CD4-positive, alpha-beta T cell (primary cell): ENCODE measurements around the gene ACTRT2. TPM values are rescaled to one million over a fixed set of nuclear protein-coding genes. Genes with fewer than 3 reads are reported as not detected.

ENCODE experiments used
- ATAC-seq: fragments of 200-7000 bp; cut with Tn5 transposase; one replicate; pipeline ENCODE4 v1.10.0; 2022; ENCODE audit warnings: mild to moderate bottlenecking; ENCODE audit not compliant: poor library complexity
- CTCF ChIA-PET: fragments of 350-600 bp; sonication (Branson Sonifier 250); formaldehyde crosslinking; loops from one replicate; lab custom pipeline; 2021; ENCODE audit warnings: antibody characterized with exemption, inconsistent platforms; lab: Charles Lee
- POLR2A ChIA-PET: fragments of 350-600 bp; sonication (Branson Sonifier 250); formaldehyde crosslinking; loops from one replicate; lab custom pipeline; 2021; ENCODE audit warnings: antibody characterized with exemption, inconsistent platforms; lab: Charles Lee
- DNase-seq, 14 experiments: peaks; one replicate each; pipeline ENCODE4 v3.0.0-alpha.2; 2013 to 2020; ENCODE audit warnings: mixed read lengths in 2 of 14
- H3K27ac ChIP-seq, 2 donors: one replicate each; pipeline versions ENCODE4 v1.5.1 to v1.7.0; 2013; ENCODE audit warnings: low read length in 2 of 2, low read depth in 1 of 2, mild to moderate bottlenecking in 1 of 2
- H3K27me3 ChIP-seq, 2 experiments: 1 replicate in 1 of 2; 2 replicates in 1 of 2; pipeline versions ENCODE4 v1.6.1 to v1.7.0; 2013; ENCODE audit warnings: low read length in 2 of 2, control low read depth in 1 of 2, mild to moderate bottlenecking in 1 of 2, moderate library complexity in 1 of 2; ENCODE audit not compliant: insufficient read depth in 2 of 2, control insufficient read depth in 1 of 2
- H3K36me3 ChIP-seq: one replicate; pipeline ENCODE4 v1.6.1; 2013; ENCODE audit warnings: low read length, control low read depth; ENCODE audit not compliant: insufficient read depth
- H3K4me1 ChIP-seq: one replicate; pipeline ENCODE4 v1.6.1; 2013; ENCODE audit warnings: low read length, control low read depth; ENCODE audit not compliant: insufficient read depth
- H3K4me3 ChIP-seq: one replicate; pipeline ENCODE4 v1.5.1; 2013; ENCODE audit warnings: mild to moderate bottlenecking, low read length, moderate library complexity
- H3K9me3 ChIP-seq, 2 experiments: 1 replicate in 1 of 2; 2 replicates in 1 of 2; pipeline versions ENCODE4 v1.6.1 to v1.7.0; 2013; ENCODE audit warnings: low read length in 2 of 2, mild to moderate bottlenecking in 2 of 2, control low read depth in 1 of 2, moderate library complexity in 1 of 2; ENCODE audit not compliant: control insufficient read depth in 1 of 2, insufficient read depth in 1 of 2
- H3K27ac Mint-ChIP-seq: one replicate; pipeline ENCODE4 v1.8.0; 2020; ENCODE audit warnings: mixed read lengths
- H3K27me3 Mint-ChIP-seq: one replicate; pipeline ENCODE4 v1.8.0; 2021; ENCODE audit warnings: mixed read lengths
- H3K36me3 Mint-ChIP-seq: one replicate; pipeline ENCODE4 v1.8.0; 2021; ENCODE audit warnings: low read depth, mixed read lengths
- H3K4me1 Mint-ChIP-seq: one replicate; pipeline ENCODE4 v1.8.0; 2021; ENCODE audit warnings: low read depth, mixed read lengths
- H3K4me3 Mint-ChIP-seq: one replicate; pipeline ENCODE4 v1.8.0; 2020; ENCODE audit warnings: mild to moderate bottlenecking, mixed read lengths
- H3K9me3 Mint-ChIP-seq: one replicate; pipeline ENCODE4 v1.8.0; 2020; ENCODE audit warnings: mixed read lengths
- CTCF ChIP-seq: fragments of 200-600 bp; IDR thresholded peaks from one replicate; pipeline ENCODE4 v1.8.0; 2022; ENCODE audit warnings: antibody characterized with exemption, mild to moderate bottlenecking
- intact Hi-C, 2 experiments: fragments of 100-400 bp; cut with DNase I in 1 of 2; cut with micrococcal nuclease in 1 of 2; formaldehyde crosslinking; loops; one replicate each; pipeline versions ENCODE4 v1.15.1 to v1.9.0; 2023 to 2025; cut with DNase I, micrococcal nuclease
- total RNA-seq, 174 experiments: library from RNA in 2 of 174; stranded (reverse) in 2 of 174; gene quantifications; one replicate each; pipeline ENCODE4 v1.2.3 and lab custom pipeline; 2021 to 2026

Gene ACTRT2
- total RNA-seq, 2 experiments from 2014 or later, result not detected

DNA sequence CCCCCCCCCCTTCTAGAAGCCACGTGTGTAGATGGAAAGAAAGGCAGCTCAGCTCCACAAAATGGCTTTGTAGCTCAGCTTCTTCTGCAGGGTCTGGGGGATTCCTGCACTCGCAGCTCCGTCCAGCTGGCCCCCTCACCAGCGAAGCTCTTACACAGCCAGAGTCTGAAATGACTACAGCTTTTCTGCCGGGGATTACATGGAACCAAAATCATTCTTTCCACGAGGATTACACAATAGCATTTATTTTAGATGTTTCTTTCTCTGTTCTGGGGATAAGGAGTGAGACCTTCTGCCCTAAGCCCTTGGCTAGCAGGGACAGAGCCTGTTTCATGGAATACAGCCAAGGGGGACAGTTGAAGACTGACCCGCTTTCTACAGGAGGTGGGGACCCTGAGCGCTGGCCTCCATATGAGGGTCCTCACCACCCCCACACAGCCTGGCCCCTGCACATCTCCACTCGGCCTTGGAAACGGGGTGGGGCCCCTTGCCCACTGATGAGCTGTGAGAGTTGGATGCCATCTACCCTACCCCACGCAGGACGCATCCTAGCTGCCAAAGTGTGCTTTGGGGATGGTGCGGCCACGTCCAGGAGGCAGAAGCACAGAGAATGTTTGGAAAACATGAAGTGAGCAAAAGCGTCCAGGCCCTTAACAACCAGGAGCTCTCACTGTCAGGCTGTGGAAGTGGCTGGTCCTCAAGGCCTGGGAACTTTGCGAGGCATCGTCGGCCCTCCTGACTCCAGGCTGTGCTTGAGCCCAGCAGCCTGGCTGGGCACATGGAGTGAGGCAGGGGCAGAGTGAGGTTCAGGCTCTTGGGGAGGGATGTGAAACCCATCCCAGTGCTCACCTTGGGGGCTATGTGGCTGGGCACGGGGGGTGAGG, 14.5 kb downstream of the ACTRT2 start:
- Mint-ChIP-seq H3K4me1 (peaks cover 37% of the 10 kb centered on the region), H3K27ac (peak overlapping the region; percentile 97), H3K27me3 (no peaks in the 10 kb centered on the region), H3K4me3 (no peak overlapping the region), H3K36me3 (no peaks in the 10 kb centered on the region), H3K9me3 (no peaks in the 10 kb centered on the region)
- TF ChIP-seq CTCF, result no peak
- ChIA-PET CTCF (no interaction called here), POLR2A (no interaction called here)
- intact Hi-C loops, result no loop called here
- Histone ChIP-seq H3K36me3 (no peaks in the 10 kb centered on the region), H3K9me3 (no peaks in the 10 kb centered on the region), H3K4me1 (peaks cover 45% of the 10 kb centered on the region), H3K27ac (no peak overlapping the region), H3K27me3 (no peaks in the 10 kb centered on the region), H3K4me3 (no peak overlapping the region)
- no peak for ATAC-seq
- no peak for DNase-seq

DNA sequence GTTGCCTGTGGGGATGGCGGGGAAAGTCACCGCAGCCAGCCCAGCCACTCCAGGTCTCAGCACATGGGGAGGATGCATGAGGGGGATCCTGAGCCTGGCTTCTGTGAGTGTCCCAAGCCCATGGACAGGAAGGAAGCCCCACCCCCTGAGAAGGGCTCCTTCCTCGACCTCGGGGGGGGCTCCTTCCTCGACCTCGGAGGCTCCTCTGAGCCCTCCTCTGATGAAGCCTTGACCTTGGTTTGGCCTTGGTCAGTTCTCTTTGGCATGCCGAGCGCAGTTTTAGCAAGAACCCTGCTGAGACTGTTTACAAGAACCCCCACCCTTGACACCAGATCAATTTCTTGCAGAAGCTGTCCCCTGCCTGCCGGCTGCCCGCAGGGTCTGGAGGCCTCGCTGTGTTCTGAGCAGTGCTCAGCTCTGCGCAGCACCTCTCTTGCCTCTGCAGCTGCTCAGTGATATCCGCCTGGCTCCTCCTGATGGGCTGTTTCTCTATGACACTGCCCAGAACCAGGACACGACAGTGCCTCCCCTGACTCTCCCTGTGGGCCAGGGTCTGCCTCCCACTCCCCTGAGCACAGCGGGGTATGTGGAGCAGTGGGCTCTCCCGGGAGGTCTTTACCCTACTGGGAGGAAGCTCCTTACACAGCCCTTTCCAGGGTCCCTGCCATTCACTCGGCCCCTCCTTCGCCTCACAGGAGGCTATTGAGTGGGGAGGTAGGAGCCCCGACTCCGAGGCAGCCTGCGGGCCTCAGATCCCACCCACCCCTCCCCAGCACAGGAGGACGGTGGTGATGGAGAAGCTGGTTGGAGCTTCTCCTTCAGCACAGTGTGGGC, 15.4 kb downstream of the ACTRT2 start:
- Mint-ChIP-seq H3K9me3 (no peaks in the 10 kb centered on the region), H3K4me1 (peaks cover 37% of the 10 kb centered on the region), H3K27ac (no peak overlapping the region), H3K4me3 (no peak overlapping the region), H3K27me3 (no peaks in the 10 kb centered on the region), H3K36me3 (no peaks in the 10 kb centered on the region)
- Histone ChIP-seq H3K36me3 (no peaks in the 10 kb centered on the region), H3K27ac (no peak overlapping the region), H3K4me3 (no peak overlapping the region), H3K4me1 (peaks cover 43% of the 10 kb centered on the region), H3K27me3 (no peaks in the 10 kb centered on the region), H3K9me3 (no peaks in the 10 kb centered on the region)
- ATAC-seq (no peak), DNase-seq (peak in 1 of 14 experiments; percentile 31)
- TF ChIP-seq CTCF, result no peak
- intact Hi-C loops, result no loop called here
- ChIA-PET POLR2A (no interaction called here), CTCF (no interaction called here)

DNA sequence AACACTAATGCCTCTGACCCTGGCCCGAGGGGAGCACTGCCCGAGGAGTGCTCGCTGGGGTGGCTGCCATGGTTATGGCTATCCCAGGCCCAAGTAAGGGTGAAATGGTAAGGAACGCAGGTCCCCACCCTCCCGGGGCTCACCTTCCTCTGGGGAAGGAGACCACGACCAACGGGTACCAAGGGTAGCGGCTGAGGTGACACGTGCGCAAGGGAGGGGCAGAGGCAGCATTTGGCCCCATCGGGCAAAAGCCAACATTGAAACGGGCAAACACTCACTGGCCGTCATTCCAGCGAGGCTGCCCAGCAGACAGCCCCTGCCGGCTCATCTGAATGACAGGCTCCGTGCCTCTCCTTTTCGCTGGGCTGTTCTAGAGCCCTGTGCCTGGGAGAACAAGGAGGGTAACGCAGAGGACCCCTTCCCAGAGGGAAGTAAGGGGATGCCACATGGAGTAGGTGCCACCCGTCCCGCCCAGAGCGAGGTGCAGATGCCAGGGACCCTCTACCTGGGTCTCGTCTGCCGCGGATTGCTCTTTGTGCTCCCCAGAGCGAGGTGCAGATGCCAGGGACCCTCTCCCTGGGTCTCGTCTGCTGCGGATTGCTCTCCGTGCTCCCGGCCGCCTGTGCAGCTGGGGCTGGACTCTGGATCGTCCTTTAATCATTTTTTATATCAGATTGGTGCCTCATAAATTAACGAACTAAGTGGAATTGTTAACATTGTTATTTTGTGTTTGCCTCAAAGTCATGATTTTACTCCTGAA, 16.2 kb downstream of the ACTRT2 start:
- no peak for TF ChIP-seq CTCF
- H3K9me3 Mint-ChIP-seq, result no peaks in the 10 kb centered on the region
- H3K36me3 ChIP-seq, result no peaks in the 10 kb centered on the region
- POLR2A ChIA-PET, result no interaction called here
- H3K27ac Mint-ChIP-seq, result no peak overlapping the region
- H3K9me3 ChIP-seq, result no peaks in the 10 kb centered on the region
- intact Hi-C loops, result no loop called here
- no peaks in the 10 kb centered on the region for H3K27me3 Mint-ChIP-seq
- no peaks in the 10 kb centered on the region for H3K27me3 ChIP-seq
- H3K27ac ChIP-seq, result no peak overlapping the region
- CTCF ChIA-PET, result no interaction called here
- H3K4me1 Mint-ChIP-seq, result peaks cover 32% of the 10 kb centered on the region
- ATAC-seq, result no peak
- H3K4me3 Mint-ChIP-seq, result no peak overlapping the region
- no peak overlapping the region for H3K4me3 ChIP-seq
- H3K4me1 ChIP-seq, result peaks cover 35% of the 10 kb centered on the region
- H3K36me3 Mint-ChIP-seq, result no peaks in the 10 kb centered on the region
- no peak for DNase-seq
